Measurements from ENCODE around the gene BRD7. TPM values are rescaled to one million over a fixed set of nuclear protein-coding genes. Genes with fewer than 3 reads are reported as not detected.

BRD7 gene
- 25.4 and 29.6 TPM in 2 replicates for total RNA-seq

DNA sequence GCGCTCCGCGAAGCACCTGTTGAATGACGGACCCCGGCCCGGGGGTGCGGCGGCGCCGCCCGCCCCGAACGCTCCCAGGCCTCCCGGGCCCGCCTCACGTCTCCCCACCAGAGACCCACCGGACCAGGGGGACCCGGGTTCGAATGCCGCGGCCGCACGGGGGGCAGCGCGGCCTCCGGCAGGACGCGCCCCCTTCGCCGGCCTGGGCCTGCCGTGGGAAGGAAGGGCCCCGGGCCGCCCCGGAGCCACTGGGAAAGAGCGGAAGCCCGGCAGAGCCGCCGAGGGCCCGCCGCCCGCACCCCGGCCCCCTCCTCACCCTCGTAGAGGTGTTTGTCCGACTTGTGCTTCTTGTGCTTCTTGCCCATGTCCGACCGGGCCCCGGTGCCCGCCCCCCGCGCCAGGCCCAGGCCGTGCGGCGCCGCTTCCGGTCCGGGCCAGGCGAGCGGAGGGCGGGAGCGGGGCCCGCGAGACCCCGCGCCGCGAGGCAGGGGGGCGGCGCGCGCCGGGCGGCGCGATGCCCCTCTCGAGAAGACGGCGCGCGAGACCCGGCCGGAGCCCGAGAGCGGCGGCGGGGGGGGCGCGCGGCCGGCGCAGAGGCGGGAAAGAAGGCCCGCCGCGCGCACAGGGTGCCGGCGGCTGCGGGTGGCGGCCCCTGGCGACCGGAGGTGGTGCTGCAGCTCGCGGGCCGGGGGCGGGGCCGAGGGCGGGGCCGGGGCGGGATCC, at the start of gene BRD7:
TSS of gene BRD7 (minus strand) at position 579 of the 723 bp plus-strand sequence. CDS start at position 365, 214 bp downstream.

DNA sequence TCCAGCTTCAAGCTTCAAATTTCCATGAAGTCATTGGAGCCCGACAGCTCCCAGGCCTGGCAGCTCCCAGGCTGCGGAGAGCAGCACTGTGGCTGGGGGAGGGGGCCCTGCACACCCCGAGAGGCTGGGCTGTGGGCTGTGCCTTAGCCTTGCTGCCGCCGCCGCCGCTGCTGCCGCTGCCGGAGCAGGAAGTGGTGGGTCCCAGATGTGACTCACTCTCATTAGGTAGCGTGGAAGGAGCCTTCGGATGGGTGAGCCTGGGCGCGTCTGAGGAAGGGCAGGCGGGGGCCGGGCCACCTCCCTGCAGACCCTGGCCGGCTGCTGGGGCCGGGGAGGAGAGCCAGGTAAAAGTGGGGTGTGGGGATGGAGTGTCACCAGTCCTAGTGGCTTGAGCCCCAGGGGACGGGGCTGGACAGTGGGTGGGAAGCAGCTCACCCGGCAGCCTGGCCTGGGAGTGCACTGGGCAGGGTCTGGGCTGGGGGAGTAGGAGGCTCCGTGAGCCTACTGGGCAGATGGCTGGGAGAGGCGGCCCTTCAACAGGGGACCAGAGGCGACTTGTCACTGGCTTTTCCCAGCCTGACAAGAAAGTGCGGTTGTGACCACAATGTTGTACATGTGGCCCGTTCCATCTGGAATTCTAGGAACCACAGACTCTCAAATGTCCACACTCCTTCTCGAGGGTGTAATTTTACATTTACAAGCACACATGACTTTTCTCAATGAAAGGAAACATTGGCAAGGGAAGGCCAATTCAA, 102.3 kb downstream of the BRD7 start, which contains the start of gene ADCY7:
TSS of gene ADCY7 (plus strand) at position 215 of the 755 bp plus-strand sequence. CDS start 21,629 bp downstream, outside the sequence.

Other genes with a start within 250 kb of the BRD7 start
- 7.3 and 7.5 TPM in 2 replicates for gene TENT4B, start 215.7 kb downstream of the BRD7 start, total RNA-seq
- 39.5 and 40.1 TPM in 2 replicates for gene ADCY7, start 102.4 kb downstream of the BRD7 start, total RNA-seq
- gene NKD1, start 179.4 kb upstream of the BRD7 start, total RNA-seq = not detected in 2 replicates